NCI-H774 (cell line): ENCODE data around the gene NPHP3.
A peak's percentile ranks its signal among the peaks of the same experiment; 100 is the strongest.
"Not testable (repeated sequence)": the region's sequence is repeated elsewhere in the genome, so short reads cannot be mapped to it uniquely, and the experiment has no call there.

Source experiments
- DNase-seq: peaks from one replicate; lab custom pipeline; 2025; lab: John Stamatoyannopoulos, UW

The NPHP3 gene

GRCh38 chr3:132722165-132723023, at the start of gene NPHP3:
TSS of gene NPHP3 (minus strand) at chr3:132722409. CDS start at chr3:132722355, 54 bp downstream.
- DNase-seq, result peak; percentile 87

GRCh38 chr3:132758740-132759139, 36.5 kb upstream of the NPHP3 start:
- no peak for DNase-seq

GRCh38 chr3:132756108-132756650, 34.0 kb upstream of the NPHP3 start:
- no peak for DNase-seq

DNA sequence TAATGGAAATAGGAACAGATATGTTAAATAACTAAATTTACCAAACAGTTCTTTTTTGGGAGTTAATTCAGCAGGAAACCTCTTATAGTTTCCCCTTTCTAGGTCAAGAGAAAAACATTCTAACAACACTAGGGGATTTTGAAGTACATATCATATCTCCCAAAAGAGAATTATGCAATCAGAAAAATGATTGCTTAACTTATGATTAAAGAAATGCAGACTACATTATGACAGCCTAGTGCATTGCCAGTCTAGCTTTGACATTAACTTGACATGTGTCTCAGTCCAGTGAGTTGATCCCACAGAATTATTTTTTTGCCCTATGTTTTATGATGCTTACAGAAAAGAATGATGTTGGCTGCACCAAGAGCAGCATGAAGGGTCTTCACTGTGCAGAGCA, 31.7 kb upstream of the NPHP3 start:
- no peak for DNase-seq

DNA sequence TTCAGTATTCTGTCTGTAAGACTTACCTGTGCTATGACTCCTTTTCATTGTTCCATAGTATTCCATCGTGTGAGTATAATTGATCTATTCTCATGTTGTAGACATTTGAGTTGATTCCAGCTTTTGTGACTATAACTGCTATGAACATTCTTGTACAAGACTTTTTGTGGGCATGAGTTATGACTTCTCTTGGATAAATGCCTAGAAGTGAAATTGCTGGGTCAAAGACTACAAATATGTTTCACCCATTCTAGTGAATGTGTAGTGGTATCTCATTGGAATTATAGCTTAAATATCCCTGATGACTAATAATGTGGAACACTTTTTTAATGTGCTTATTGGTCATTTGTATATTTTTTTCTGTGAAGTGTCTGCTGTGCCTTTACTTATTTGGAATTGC, 27.6 kb upstream of the NPHP3 start:
- DNase-seq, result no peak

DNA sequence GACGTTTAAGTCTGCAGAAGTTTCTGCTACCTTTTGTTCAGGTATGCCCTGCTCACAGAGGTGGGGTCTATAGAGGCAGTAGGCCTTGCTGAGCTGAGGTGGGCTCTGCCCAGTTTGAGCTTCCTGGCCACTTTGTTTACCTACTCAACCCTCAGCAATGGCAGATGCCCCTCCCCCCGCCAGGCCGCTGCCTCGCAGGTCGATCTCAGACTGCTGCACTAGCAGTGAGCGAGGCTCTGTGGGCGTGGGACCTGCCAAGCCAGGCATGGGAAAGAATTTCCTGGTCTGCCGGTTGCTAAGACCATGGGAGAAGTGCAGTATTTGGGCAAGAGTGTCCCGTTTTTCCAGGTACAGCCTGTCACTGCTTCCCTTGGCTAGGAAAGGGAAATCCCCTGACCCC, 24.5 kb upstream of the NPHP3 start:
- not testable (repeated sequence) for DNase-seq

DNA sequence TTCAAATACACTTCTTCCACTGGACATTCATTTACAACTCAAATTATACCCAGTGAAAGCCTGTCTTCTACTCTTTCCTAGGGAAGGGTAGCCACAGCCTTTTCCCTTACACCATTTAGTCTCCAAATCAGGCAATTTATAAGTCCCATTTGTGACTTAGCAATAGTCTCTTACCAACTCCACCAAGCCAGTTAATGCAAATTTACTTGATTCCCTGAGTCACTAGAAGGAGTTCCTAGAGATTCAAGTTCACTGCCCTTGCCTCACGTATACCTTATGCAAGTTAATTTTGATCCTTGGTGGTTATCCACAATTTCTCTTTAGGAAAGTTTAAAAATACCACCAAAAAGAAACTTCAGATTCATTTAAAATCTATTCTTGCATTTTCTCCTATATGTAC, 16.1 kb upstream of the NPHP3 start:
- no peak for DNase-seq

DNA sequence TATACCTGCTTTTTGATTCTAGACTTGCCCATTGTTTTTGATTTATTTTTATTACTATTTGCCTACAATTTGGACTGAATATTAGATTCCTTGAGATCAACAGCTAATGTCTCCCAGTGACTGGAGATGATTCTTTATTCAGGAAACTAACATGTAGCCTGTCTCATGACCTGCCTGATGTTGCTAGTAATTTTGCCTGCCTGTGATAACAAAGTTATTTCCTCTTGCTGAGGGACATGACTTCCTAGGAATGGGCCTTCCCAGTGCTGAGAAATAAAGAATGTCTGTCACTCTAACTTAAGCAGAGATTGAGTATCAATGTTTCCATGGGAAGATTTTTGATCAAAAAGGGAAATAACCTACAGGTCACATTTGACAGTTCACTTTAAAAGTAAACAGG, 13.4 kb upstream of the NPHP3 start:
- no peak for DNase-seq

GRCh38 chr3:132730891-132731580, 8.8 kb upstream of the NPHP3 start:
- peak; percentile 49 for DNase-seq

GRCh38 chr3:132726341-132726823, 4.2 kb upstream of the NPHP3 start:
- DNase-seq, result peak; percentile 33

- DNase-seq, result no peak
These were observed 1.1 kb upstream of the NPHP3 start for GRCh38 chr3:132723024-132723950.

- peak; percentile 53 for DNase-seq
These were observed 587 bp downstream of the NPHP3 start for GRCh38 chr3:132721479-132722164.

- DNase-seq, result no peak
These were observed 2.0 kb downstream of the NPHP3 start for GRCh38 chr3:132720228-132720627.

GRCh38 chr3:132716372-132716771, 5.8 kb downstream of the NPHP3 start:
- no peak for DNase-seq

GRCh38 chr3:132713977-132714727, 8.1 kb downstream of the NPHP3 start:
- DNase-seq, result no peak

GRCh38 chr3:132710311-132710710, 11.9 kb downstream of the NPHP3 start:
- no peak for DNase-seq

DNA sequence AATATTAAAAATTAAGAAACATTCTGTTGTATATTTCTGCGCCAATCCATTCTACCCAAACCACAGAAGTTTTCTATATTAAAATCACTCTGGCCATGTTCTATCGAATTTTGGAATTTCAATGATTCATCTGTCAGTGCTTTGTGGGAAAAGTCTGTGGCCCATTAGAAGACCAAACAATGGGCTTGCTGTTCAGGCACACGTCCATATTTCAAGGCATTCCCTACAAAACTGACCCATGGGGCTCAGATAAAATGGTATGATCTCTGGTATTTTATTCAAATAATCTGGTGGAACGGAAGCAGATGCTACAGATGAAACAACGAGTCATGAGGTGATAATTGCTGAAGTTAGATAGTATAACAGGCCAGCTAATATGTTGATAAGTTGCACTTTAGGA, 12.4 kb downstream of the NPHP3 start:
- DNase-seq, result no peak

DNA sequence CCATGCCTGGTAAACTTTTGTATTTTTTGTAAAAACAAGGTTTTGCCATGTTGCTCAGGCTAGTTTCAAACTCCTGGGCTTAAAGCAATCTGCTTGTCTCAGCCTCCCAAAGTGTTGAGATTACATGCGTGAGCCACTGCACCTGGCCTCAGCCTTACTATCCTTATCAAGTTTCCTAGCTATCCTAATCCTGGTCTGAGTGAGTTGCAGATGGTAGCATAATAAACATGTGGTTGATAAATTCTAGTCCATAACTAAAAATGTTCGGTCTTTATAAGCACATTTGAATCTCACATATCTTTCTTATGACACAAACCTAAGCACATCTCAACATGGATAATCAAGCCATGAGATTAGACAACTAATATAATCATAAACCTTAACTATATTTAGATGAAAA, 18.5 kb downstream of the NPHP3 start:
- DNase-seq, result no peak

DNA sequence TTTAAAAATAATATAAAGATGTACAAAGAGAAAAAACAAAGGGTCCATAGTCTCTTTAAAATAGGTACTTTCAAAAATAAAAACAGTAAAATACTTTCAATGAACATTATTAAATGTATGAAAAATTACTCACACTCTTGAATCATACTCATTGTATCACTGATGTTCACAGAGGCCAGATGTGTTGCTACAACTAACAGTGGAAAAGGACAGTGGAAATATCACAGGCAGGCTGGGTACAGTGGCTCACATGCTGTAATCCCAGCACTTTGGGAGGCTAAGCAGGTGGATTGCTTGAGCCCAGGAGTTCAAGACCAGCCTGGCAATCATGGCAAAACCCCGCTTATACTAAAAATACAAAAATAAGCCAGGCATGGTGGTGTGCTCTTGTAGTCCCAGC, 26.8 kb downstream of the NPHP3 start:
- DNase-seq, result no peak

DNA sequence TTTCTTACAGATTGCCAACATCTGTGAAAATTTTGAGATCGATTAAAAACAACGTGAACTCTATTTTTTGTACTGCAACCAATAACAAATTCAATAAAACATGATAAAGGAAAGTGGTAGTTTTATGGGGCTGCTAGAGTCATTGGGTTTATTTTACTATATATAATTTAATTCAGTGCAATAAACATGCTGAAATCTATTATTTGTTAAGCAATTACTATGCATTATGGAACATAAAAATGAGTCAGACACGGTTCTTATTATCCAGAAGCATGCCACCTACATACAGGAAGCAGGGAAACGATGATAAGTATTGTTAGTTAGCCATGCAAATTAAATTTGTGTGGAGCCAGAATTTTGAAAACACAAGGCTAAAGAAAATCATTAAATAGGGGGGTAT, 27.2 kb downstream of the NPHP3 start:
- no peak for DNase-seq

DNA sequence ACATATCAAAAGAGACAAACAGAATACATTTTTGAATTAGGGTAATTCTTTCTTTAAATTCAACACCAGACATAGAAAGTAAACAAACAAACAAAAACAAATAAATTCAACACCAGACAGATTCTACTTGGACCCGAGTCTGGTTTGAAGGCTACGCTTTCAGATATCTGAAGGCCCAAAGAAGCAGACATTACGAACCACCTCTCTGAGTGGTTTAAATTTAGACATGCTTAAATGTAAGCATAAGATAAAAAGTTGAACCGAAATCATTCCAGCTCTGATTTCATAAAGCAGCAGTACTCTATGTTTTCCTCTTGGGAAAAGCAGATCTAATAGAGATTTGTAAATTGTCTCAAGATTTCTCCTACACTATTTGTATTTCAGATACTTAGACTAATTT, 32.2 kb downstream of the NPHP3 start:
- no peak for DNase-seq
